ENCODE results near the gene ABCA4. TPM values are rescaled to one million over a fixed set of nuclear protein-coding genes. Genes with fewer than 3 reads are reported as not detected.

The ABCA4 gene
- total and polyA plus RNA-seq, 2 experiments from 2014 or later = 0.20 to 3.7 TPM

- in situ Hi-C loops (cut with MboI) = no loop called here
- WGBS, 2 experiments (ENCODE audit: low coverage in 1 of 2, low lambda C conversion rate in 2 of 2, missing lambda C conversion rate in 2 of 2) = 82 to 83% methylated on average over 16 of the region's 16 CpGs
These were observed 51.7 kb downstream of the ABCA4 start for GRCh38 chr1:94068999-94069918.

GRCh38 chr1:94068096-94068998 is 52.6 kb downstream of the ABCA4 start:
- DNase-seq = peak; percentile 38
- in situ Hi-C loops (cut with MboI) = no loop called here
- Histone ChIP-seq H3K9me2 (ENCODE audit: insufficient read depth) (no peaks in the 10 kb centered on the region), H3K4me3 (no peak overlapping the region), H3K4me2 (ENCODE audit: unreplicated experiment) (no peak overlapping the region), H3K79me2 (ENCODE audit: insufficient read depth) (no peaks in the 10 kb centered on the region), H3K9ac (no peak overlapping the region), H4K20me1 (ENCODE audit: insufficient read depth) (no peaks in the 10 kb centered on the region), H3K36me3 (ENCODE audit: low read depth) (no peaks in the 10 kb centered on the region), H2AFZ (no peak overlapping the region), H3F3A (ENCODE audit: insufficient read depth) (no peaks in the 10 kb centered on the region), H3K9me3 (ENCODE audit: low read depth) (no peaks in the 10 kb centered on the region), H3K27me3 (replicated peaks; ENCODE audit: insufficient read depth) (no peaks in the 10 kb centered on the region), H3K27ac (no peak overlapping the region), H3K4me1 (ENCODE audit: insufficient read depth) (peaks cover 8% of the 10 kb centered on the region)
- 87 to 88% methylated on average over 6 of the region's 6 CpGs for WGBS, 2 experiments (ENCODE audit: low coverage in 1 of 2, low lambda C conversion rate in 2 of 2, missing lambda C conversion rate in 2 of 2)
- TF ChIP-seq EZH2 (IDR thresholded peaks at IDR 0.05; ENCODE audit: insufficient read depth, poor library complexity, severe bottlenecking) (no peak), EZH2phosphoT487 (IDR thresholded peaks at IDR 0.05; ENCODE audit: insufficient read depth, low read depth) (no peak)

More at GRCh38 chr1:94068999-94069918, 51.7 kb downstream of the ABCA4 start:
- H3K4me2 ChIP-seq (ENCODE audit: unreplicated experiment) = no peak overlapping the region
- TF ChIP-seq EZH2phosphoT487 (IDR thresholded peaks at IDR 0.05; ENCODE audit: insufficient read depth, low read depth) = no peak
- TF ChIP-seq EZH2 (IDR thresholded peaks at IDR 0.05; ENCODE audit: insufficient read depth, poor library complexity, severe bottlenecking) = no peak
- no peaks in the 10 kb centered on the region for H3K4me1 ChIP-seq (ENCODE audit: insufficient read depth)
- no peaks in the 10 kb centered on the region for H3K27me3 ChIP-seq (replicated peaks; ENCODE audit: insufficient read depth)
- no peaks in the 10 kb centered on the region for H3K9me3 ChIP-seq (ENCODE audit: low read depth)
- H2AFZ ChIP-seq = no peak overlapping the region
- H4K20me1 ChIP-seq (ENCODE audit: insufficient read depth) = no peaks in the 10 kb centered on the region
- no peaks in the 10 kb centered on the region for H3F3A ChIP-seq (ENCODE audit: insufficient read depth)
- no peaks in the 10 kb centered on the region for H3K36me3 ChIP-seq (ENCODE audit: low read depth)
- H3K27ac ChIP-seq = no peak overlapping the region
- DNase-seq = no peak
- H3K4me3 ChIP-seq = no peak overlapping the region
- no peak overlapping the region for H3K9ac ChIP-seq
- H3K79me2 ChIP-seq (ENCODE audit: insufficient read depth) = no peaks in the 10 kb centered on the region
- H3K9me2 ChIP-seq (ENCODE audit: insufficient read depth) = no peaks in the 10 kb centered on the region

GRCh38 chr1:94067196-94067595 is 53.8 kb downstream of the ABCA4 start:
- DNase-seq = no peak
- Histone ChIP-seq H3K9me3 (ENCODE audit: low read depth) (no peaks in the 10 kb centered on the region), H3K79me2 (ENCODE audit: insufficient read depth) (no peaks in the 10 kb centered on the region), H3K27me3 (replicated peaks; ENCODE audit: insufficient read depth) (no peaks in the 10 kb centered on the region), H3K9ac (no peak overlapping the region), H4K20me1 (ENCODE audit: insufficient read depth) (no peaks in the 10 kb centered on the region), H3K9me2 (ENCODE audit: insufficient read depth) (no peaks in the 10 kb centered on the region), H3K4me2 (ENCODE audit: unreplicated experiment) (no peak overlapping the region), H2AFZ (no peak overlapping the region), H3K27ac (no peak overlapping the region), H3F3A (ENCODE audit: insufficient read depth) (peaks cover 5% of the 10 kb centered on the region), H3K4me3 (no peak overlapping the region), H3K4me1 (ENCODE audit: insufficient read depth) (peaks cover 20% of the 10 kb centered on the region), H3K36me3 (ENCODE audit: low read depth) (no peaks in the 10 kb centered on the region)
- WGBS, 2 experiments (ENCODE audit: low coverage in 1 of 2, low lambda C conversion rate in 2 of 2, missing lambda C conversion rate in 2 of 2) = 84 to 89% methylated on average over 3 of the region's 3 CpGs
- in situ Hi-C loops (cut with MboI) = no loop called here
- TF ChIP-seq EZH2 (IDR thresholded peaks at IDR 0.05; ENCODE audit: insufficient read depth, poor library complexity, severe bottlenecking) (no peak), EZH2phosphoT487 (IDR thresholded peaks at IDR 0.05; ENCODE audit: insufficient read depth, low read depth) (no peak)

DNA sequence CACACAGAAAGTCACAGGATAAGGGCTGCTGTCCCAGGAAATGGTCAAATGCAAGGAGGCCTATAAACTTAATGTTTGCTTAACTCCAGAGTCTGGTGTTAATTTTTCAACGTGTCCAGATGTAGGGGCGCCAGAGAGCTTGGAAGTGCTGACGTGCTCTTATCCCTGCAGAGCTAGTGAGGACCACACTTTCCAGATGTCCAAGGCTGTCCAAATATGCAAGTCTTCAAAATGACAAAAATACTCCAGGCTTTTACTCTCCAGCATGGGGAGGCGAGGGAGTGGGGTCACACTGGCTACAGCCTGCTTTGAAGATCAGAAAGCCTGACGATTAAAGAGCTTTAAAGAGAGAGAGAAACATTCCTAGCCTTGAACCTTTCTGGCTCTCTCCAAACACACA is 57.6 kb downstream of the ABCA4 start:
- Histone ChIP-seq H2AFZ (peak overlapping the region; percentile 4; the same call in 1 of the 2 replicates), H4K20me1 (ENCODE audit: insufficient read depth) (no peaks in the 10 kb centered on the region), H3K4me1 (ENCODE audit: insufficient read depth) (peaks cover 27% of the 10 kb centered on the region), H3K79me2 (ENCODE audit: insufficient read depth) (no peaks in the 10 kb centered on the region), H3K27me3 (replicated peaks; ENCODE audit: insufficient read depth) (no peaks in the 10 kb centered on the region), H3K9ac (no peak overlapping the region), H3K9me3 (ENCODE audit: low read depth) (no peaks in the 10 kb centered on the region), H3K36me3 (ENCODE audit: low read depth) (no peaks in the 10 kb centered on the region), H3K4me2 (ENCODE audit: unreplicated experiment) (no peak overlapping the region), H3K9me2 (ENCODE audit: insufficient read depth) (no peaks in the 10 kb centered on the region), H3K27ac (no peak overlapping the region), H3F3A (ENCODE audit: insufficient read depth) (peaks cover 12% of the 10 kb centered on the region), H3K4me3 (no peak overlapping the region)
- in situ Hi-C loops (cut with MboI) = loop anchor here (5.0 kb wide), 1 partner anchor 274 kb away; no protein-coding TSS in a partner anchor
- DNase-seq = peak; percentile 74
- 7 to 10% methylated on average over 5 of the region's 5 CpGs for WGBS, 2 experiments (ENCODE audit: low coverage in 1 of 2, low lambda C conversion rate in 2 of 2, missing lambda C conversion rate in 2 of 2)
- TF ChIP-seq EZH2phosphoT487 (IDR thresholded peaks at IDR 0.05; ENCODE audit: insufficient read depth, low read depth) (no peak), EZH2 (IDR thresholded peaks at IDR 0.05; ENCODE audit: insufficient read depth, poor library complexity, severe bottlenecking) (no peak)
